ENCODE data around the gene UHRF1. TPM values are rescaled to one million over a fixed set of nuclear protein-coding genes. Genes with fewer than 3 reads are reported as not detected.
"Not testable (repeated sequence)": the region's sequence is repeated elsewhere in the genome, so short reads cannot be mapped to it uniquely, and the experiment has no call there.

The UHRF1 gene
- total RNA-seq, 2 experiments from 2014 or later, result 126 to 151 TPM

DNA sequence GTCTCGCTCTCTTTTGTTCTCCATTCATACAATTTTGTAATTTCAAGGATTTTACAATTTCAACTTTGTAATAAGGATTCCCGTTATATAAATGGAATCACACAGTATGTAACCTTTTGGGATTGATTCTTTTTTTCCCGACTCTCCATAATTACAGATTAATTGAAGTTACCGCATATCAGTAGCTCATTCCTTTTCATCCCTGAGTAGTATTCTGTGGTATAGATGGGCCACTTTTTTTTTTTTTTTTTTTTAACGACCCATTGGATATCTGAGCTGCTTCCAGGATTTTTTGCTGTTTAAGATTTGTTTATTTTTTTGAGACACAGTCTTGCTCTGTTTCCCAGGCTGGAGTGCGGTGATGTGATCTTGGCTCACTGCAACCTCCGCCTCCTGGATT is 27.8 kb downstream of the UHRF1 start:
- POLR2A ChIA-PET, result interaction anchor here (0.7 to 1.0 kb wide), 2 partner anchors 21 to 831 kb away, joined by 4 to 8 read pairs; no protein-coding TSS in a partner anchor
- H3K9me3 Mint-ChIP-seq (ENCODE audit: low read depth), result no peaks in the 10 kb centered on the region
- intact Hi-C loops (cut with DNase I, micrococcal nuclease), result no loop called here
- DNase-seq (no peak), ATAC-seq (no peak)
- H3K4me1 Mint-ChIP-seq, result no peaks in the 10 kb centered on the region
- no peaks in the 10 kb centered on the region for H3K27me3 Mint-ChIP-seq
- H3K27ac Mint-ChIP-seq, result no peak overlapping the region
- H3K36me3 Mint-ChIP-seq (ENCODE audit: low read depth), result peaks cover 74% of the 10 kb centered on the region
- H3K4me3 Mint-ChIP-seq, result no peak overlapping the region
- CTCF ChIA-PET, result interaction anchor here (1.0 to 1.2 kb wide), 3 partner anchors 23 to 124 kb away, joined by 3 to 4 read pairs (median 3); no protein-coding TSS in a partner anchor

DNA sequence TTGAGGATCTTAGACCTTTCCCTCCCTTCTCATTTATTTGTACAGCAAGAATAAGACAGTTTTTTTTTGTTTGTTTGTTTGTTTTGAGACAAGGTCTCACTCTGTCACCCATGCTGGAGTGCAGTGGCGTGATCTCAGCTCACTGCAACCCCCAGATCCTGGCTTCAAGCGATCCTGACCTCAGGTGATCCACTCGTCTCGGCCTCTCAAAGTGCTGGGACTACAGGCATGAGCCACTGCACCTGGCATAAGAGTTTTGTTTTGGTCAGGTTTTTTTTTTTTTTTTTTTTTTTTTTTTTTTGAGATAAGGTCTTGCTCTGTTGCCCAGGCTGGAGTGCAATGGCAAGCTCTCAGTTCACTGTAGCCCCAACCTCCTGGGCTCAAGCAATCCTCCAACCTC is 29.2 kb downstream of the UHRF1 start:
- ATAC-seq; H3K4me1 Mint-ChIP-seq; H3K27me3 Mint-ChIP-seq; H3K9me3 Mint-ChIP-seq (ENCODE audit: low read depth); intact Hi-C loops (cut with DNase I, micrococcal nuclease); H3K4me3 Mint-ChIP-seq; H3K27ac Mint-ChIP-seq; CTCF ChIA-PET; DNase-seq: not testable (repeated sequence)
- POLR2A ChIA-PET, result interaction anchor here (0.6 kb wide), 1 partner anchor 9 kb away, joined by 5 read pairs; no protein-coding TSS in a partner anchor
- H3K36me3 Mint-ChIP-seq (ENCODE audit: low read depth), result peaks cover 75% of the 10 kb centered on the region

DNA sequence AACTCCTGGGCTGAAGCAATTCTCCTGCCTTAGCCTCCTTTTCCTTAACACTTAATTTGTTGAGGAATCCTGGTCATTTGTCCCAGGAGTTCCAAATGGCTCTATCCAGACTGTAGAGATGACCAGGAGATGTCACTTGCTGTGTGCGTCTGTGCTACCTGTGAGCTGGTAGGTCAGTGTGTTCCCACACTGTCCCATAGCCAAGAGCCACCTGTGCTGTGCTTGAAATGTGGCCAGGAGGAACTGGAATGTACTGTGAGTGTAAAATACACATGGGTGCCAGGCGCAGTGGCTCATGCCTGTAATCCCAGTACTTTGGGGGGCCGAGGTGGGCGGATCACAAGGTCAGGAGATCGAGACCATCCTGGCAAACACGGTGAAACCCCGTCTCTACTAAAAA is 30.2 kb downstream of the UHRF1 start:
- POLR2A ChIA-PET, result interaction anchor here (0.7 to 1.0 kb wide), 2 partner anchors 8 kb away, joined by 3 read pairs; no protein-coding TSS in a partner anchor

DNA sequence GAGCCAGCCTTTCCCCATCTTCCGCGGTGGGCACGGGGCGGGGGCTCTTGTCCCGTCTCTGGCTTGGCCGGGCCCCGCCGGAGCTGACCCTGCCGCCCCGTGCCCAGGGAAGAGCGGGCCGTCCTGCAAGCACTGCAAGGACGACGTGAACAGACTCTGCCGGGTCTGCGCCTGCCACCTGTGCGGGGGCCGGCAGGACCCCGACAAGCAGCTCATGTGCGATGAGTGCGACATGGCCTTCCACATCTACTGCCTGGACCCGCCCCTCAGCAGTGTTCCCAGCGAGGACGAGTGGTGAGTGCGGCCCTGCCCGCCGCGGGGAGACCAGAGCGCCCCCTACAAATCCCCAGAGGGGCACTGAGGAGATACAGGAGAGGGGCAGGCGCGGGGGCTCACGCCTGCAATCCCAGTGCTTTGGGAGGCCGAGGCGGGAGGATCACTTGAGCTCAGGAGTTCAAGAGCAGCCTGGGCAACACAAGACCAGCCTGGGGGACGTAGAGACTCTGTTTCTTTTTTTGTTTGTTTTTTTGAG is 32.4 kb downstream of the UHRF1 start:
- POLR2A ChIA-PET, result interaction anchor here (0.7 kb wide), 1 partner anchor 15 kb away, joined by 4 read pairs; no protein-coding TSS in a partner anchor
- intact Hi-C loops (cut with DNase I, micrococcal nuclease); DNase-seq; H3K9me3 Mint-ChIP-seq (ENCODE audit: low read depth); ATAC-seq; H3K27me3 Mint-ChIP-seq; H3K4me1 Mint-ChIP-seq; H3K27ac Mint-ChIP-seq; H3K4me3 Mint-ChIP-seq: not testable (repeated sequence)
- H3K36me3 Mint-ChIP-seq (ENCODE audit: low read depth), result peaks cover 73% of the 10 kb centered on the region
- CTCF ChIA-PET, result interaction anchor here (0.6 kb wide), 1 partner anchor 39 kb away, joined by 3 read pairs; the partner anchor contains the start of gene ARRDC5

More for the DNA sequence above, 30.2 kb downstream of the UHRF1 start:
- ATAC-seq (no peak), DNase-seq (no peak)
- intact Hi-C loops (cut with DNase I, micrococcal nuclease), result no loop called here
- Mint-ChIP-seq H3K4me1 (no peaks in the 10 kb centered on the region), H3K27ac (no peak overlapping the region), H3K36me3 (ENCODE audit: low read depth) (peaks cover 72% of the 10 kb centered on the region), H3K9me3 (ENCODE audit: low read depth) (no peaks in the 10 kb centered on the region), H3K4me3 (no peak overlapping the region), H3K27me3 (no peaks in the 10 kb centered on the region)
- CTCF ChIA-PET, result no interaction called here

DNA sequence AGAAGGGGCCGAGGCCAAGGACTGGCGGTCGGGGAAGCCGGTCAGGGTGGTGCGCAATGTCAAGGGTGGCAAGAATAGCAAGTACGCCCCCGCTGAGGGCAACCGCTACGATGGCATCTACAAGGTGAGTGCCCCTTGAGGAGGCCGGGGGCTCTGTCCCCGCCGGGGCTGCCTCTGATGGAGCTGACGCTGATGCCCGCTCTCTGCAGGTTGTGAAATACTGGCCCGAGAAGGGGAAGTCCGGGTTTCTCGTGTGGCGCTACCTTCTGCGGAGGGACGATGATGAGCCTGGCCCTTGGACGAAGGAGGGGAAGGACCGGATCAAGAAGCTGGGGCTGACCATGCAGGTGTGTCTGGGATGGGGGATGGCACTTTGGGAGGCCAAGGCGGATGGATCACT is 41.3 kb downstream of the UHRF1 start:
- H3K4me3 Mint-ChIP-seq; H3K9me3 Mint-ChIP-seq (ENCODE audit: low read depth); intact Hi-C loops (cut with DNase I, micrococcal nuclease); ATAC-seq; CTCF ChIA-PET; H3K27me3 Mint-ChIP-seq; DNase-seq; POLR2A ChIA-PET; H3K27ac Mint-ChIP-seq; H3K4me1 Mint-ChIP-seq: not testable (repeated sequence)
- H3K36me3 Mint-ChIP-seq (ENCODE audit: low read depth), result peaks cover 66% of the 10 kb centered on the region

DNA sequence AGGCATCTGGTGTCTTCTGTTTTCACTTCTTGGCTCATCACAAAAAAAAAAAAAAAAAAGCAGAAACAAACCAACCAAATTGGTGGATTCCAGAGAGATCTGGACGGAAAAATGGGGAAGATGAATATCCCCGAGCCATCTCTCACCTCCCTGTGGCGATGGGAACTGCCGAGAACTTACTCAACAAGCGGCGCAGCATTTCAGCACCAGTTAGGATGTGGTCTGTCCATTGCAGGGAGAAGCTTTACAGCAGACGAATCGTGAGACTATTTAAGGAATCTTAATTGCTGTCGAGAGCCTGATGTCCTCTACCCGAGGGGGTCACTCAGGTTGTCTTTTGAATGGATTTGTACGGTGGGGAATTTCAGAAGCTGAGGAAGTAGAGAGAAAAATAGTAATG is 42.4 kb downstream of the UHRF1 start:
- H3K27ac Mint-ChIP-seq, result no peak overlapping the region
- DNase-seq, result no peak
- H3K4me3 Mint-ChIP-seq, result no peak overlapping the region
- CTCF ChIA-PET, result no interaction called here
- H3K4me1 Mint-ChIP-seq, result no peaks in the 10 kb centered on the region
- intact Hi-C loops (cut with DNase I, micrococcal nuclease), result no loop called here
- peaks cover 63% of the 10 kb centered on the region for H3K36me3 Mint-ChIP-seq (ENCODE audit: low read depth)
- no peak for ATAC-seq
- no peaks in the 10 kb centered on the region for H3K9me3 Mint-ChIP-seq (ENCODE audit: low read depth)
- H3K27me3 Mint-ChIP-seq, result no peaks in the 10 kb centered on the region
- POLR2A ChIA-PET, result no interaction called here

DNA sequence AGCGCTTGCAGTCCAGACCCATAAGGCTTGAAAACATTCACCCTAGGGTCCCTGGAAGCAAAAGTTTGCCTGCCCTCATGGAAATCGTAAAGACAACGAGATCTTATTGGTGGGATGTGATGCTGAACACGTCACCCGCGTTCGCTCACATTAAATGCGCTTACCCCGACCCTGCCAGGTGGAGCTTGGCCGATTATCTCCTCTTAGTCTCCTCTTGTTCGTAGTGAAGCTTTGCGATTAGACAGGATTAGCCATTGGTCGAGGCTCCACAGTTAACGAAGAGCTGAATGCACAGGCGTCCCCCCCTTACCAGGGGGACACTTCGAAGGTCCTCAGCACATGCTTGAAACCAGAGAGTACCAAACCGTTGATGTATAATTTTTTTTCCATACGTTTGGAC is 43.6 kb downstream of the UHRF1 start:
- Mint-ChIP-seq H3K4me3 (no peak overlapping the region), H3K27me3 (no peaks in the 10 kb centered on the region), H3K36me3 (ENCODE audit: low read depth) (peaks cover 60% of the 10 kb centered on the region), H3K27ac (no peak overlapping the region), H3K9me3 (ENCODE audit: low read depth) (no peaks in the 10 kb centered on the region), H3K4me1 (no peaks in the 10 kb centered on the region)
- ChIA-PET CTCF (interaction anchor here (0.5 kb wide), 1 partner anchor 57 kb away, joined by 5 read pairs; no protein-coding TSS in a partner anchor), POLR2A (interaction anchor here (1.1 kb wide), 1 partner anchor 16 kb away, joined by 3 read pairs; the partner anchor contains the start of gene KDM4B)
- intact Hi-C loops (cut with DNase I, micrococcal nuclease), result no loop called here
- DNase-seq (no peak), ATAC-seq (no peak)

DNA sequence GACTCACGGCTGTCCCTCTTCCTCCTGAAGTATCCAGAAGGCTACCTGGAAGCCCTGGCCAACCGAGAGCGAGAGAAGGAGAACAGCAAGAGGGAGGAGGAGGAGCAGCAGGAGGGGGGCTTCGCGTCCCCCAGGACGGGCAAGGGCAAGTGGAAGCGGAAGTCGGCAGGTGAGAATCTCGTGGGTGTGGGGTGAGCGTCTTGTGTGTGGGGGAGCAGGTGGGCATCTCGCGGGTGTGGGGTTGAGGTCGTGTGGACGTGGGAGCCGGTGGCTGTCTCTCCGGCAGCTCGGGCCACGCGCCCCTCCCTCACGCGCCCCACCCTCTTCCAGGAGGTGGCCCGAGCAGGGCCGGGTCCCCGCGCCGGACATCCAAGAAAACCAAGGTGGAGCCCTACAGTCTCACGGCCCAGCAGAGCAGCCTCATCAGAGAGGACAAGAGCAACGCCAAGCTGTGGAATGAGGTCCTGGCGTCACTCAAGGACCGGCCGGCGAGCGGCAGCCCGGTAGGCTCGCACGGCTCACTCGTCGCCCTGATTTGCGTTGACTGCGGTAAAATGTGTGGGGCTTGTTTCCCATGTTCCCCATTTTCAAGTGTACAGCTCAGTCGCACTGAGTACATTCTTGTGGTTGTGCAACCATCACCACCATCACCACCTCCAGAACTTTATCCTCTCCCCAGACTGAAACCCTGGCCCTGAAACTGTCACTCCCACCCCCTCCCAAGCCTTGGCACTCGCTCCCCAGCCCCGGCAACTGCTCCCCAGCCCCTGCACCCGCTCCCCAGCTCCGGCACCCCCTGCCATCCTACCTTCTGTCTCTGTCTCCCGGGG is 45.2 kb downstream of the UHRF1 start:
- ATAC-seq; H3K9me3 Mint-ChIP-seq (ENCODE audit: low read depth); H3K4me1 Mint-ChIP-seq; H3K27me3 Mint-ChIP-seq; POLR2A ChIA-PET; DNase-seq; CTCF ChIA-PET; H3K27ac Mint-ChIP-seq; H3K4me3 Mint-ChIP-seq; intact Hi-C loops (cut with DNase I, micrococcal nuclease): not testable (repeated sequence)
- peaks cover 58% of the 10 kb centered on the region for H3K36me3 Mint-ChIP-seq (ENCODE audit: low read depth)

DNA sequence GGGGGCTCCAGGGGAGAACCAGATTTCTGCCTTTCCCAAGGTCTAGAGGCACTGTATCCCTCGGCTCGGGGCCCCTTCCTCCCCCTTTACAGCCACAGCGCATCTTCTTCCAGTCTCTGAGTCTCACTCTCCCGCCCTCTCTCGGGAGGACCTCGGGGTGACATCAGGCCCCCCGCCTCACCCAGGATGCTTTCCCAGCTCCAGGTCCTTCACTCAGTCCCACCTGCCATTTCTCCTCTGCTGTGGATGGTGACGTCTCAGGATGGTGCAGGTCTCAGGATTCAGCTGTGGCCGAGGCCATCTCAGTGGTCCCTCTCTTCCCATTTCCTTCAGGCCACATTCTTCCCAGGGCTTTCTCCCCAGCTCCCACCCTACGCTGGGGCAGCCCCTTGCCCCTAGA is 46.0 kb downstream of the UHRF1 start:
- no peak overlapping the region for H3K27ac Mint-ChIP-seq
- H3K4me1 Mint-ChIP-seq, result no peaks in the 10 kb centered on the region
- H3K9me3 Mint-ChIP-seq (ENCODE audit: low read depth), result no peaks in the 10 kb centered on the region
- no peak overlapping the region for H3K4me3 Mint-ChIP-seq
- CTCF ChIA-PET, result interaction anchor here (0.9 kb wide), 1 partner anchor 42 kb away, joined by 3 read pairs; no protein-coding TSS in a partner anchor
- POLR2A ChIA-PET, result interaction anchor here (0.7 kb wide), 1 partner anchor 203 kb away, joined by 7 read pairs; no protein-coding TSS in a partner anchor
- no peaks in the 10 kb centered on the region for H3K27me3 Mint-ChIP-seq
- intact Hi-C loops (cut with DNase I, micrococcal nuclease), result no loop called here
- no peak for DNase-seq
- ATAC-seq, result no peak
- peaks cover 62% of the 10 kb centered on the region for H3K36me3 Mint-ChIP-seq (ENCODE audit: low read depth)

DNA sequence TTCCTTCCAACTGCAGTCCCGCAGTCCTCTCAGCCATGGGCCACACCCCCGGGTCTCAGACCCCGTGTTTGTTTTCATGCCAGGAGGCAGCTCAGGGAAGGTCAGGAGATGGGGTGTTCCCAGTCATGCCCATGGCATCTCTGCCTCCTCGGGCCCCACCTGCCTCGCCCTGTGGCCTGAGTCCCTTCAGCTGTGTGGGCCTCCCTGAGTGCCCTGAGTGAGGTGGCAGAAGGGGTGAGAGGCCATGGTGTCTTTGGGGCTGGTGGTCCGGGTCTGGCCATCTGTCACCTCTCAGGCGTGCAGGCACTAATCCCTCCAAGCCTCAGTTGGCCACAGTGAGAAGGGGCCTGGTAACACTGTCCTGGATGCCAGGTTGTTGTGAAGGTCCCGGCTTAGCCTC is 48.7 kb downstream of the UHRF1 start:
- DNase-seq (no peak), ATAC-seq (no peak)
- intact Hi-C loops (cut with DNase I, micrococcal nuclease), result no loop called here
- ChIA-PET CTCF (no interaction called here), POLR2A (no interaction called here)
- Mint-ChIP-seq H3K4me3 (no peak overlapping the region), H3K4me1 (no peaks in the 10 kb centered on the region), H3K27me3 (no peaks in the 10 kb centered on the region), H3K36me3 (ENCODE audit: low read depth) (peaks cover 52% of the 10 kb centered on the region), H3K9me3 (ENCODE audit: low read depth) (no peaks in the 10 kb centered on the region), H3K27ac (no peak overlapping the region)

DNA sequence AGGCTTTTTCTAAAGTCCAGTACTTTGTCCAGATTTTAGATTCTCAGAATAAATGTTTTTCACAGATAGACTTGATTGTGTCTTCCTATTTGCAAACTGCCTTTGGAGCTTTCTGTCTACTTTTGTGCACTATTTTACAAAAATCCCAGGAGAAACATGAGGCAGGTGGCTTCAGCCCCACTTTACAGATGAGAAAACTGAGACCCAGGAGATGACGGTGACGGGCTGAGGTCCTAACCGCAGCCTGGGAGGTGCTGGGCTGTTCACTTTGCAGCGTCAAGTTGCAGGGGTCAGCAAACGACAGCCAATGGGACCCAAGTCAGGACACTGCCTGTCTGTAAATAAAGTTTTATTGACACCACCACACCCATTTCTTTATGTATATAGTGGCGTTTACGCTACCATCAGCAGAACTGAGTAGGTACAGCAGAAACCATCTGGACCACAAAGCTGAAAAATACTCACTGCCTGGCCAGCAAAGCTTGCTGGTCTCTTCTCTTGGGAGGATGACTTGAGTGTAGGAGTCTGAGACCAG is 52.9 kb downstream of the UHRF1 start:
- Mint-ChIP-seq H3K27me3 (no peaks in the 10 kb centered on the region), H3K4me1 (no peaks in the 10 kb centered on the region), H3K36me3 (ENCODE audit: low read depth) (peaks cover 36% of the 10 kb centered on the region), H3K4me3 (no peak overlapping the region), H3K27ac (no peak overlapping the region), H3K9me3 (ENCODE audit: low read depth) (no peaks in the 10 kb centered on the region)
- ATAC-seq (no peak), DNase-seq (no peak)
- ChIA-PET CTCF (interaction anchor here (0.7 kb wide), 1 partner anchor 410 kb away, joined by 4 read pairs; no protein-coding TSS in a partner anchor), POLR2A (no interaction called here)
- intact Hi-C loops (cut with DNase I, micrococcal nuclease), result no loop called here
